ENCODE data around the gene PRKX.

DNA sequence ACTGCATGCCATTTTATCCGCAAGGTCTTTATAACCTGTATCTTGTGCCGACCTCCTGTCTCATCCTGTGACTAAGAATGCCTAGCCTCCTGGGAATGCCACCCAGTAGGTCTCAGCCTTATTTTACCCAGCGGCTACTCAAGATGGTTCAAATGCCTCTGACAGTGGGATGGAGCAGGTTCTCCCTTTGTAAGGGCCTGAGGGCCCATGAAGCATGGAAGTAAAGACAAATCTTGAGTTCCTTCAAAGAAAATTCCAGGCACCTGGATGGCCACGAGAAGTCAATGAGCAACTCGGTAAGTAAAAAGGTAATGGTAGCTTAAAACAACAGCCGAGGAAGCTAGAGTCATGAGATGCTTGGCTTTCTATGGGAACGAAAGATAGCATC, 19.6 kb upstream of the PRKX start:
- TF ChIP-seq, protein P1, sequence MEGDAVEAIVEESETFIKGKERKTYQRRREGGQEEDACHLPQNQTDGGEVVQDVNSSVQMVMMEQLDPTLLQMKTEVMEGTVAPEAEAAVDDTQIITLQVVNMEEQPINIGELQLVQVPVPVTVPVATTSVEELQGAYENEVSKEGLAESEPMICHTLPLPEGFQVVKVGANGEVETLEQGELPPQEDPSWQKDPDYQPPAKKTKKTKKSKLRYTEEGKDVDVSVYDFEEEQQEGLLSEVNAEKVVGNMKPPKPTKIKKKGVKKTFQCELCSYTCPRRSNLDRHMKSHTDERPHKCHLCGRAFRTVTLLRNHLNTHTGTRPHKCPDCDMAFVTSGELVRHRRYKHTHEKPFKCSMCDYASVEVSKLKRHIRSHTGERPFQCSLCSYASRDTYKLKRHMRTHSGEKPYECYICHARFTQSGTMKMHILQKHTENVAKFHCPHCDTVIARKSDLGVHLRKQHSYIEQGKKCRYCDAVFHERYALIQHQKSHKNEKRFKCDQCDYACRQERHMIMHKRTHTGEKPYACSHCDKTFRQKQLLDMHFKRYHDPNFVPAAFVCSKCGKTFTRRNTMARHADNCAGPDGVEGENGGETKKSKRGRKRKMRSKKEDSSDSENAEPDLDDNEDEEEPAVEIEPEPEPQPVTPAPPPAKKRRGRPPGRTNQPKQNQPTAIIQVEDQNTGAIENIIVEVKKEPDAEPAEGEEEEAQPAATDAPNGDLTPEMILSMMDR (conservative IDR thresholded peaks at IDR 0.05; ENCODE audit: low read depth, low read length): no peak
- TF ChIP-seq RCOR1 (IDR thresholded peaks at IDR 0.05; ENCODE audit: insufficient replicate concordance, low read length): no peak
